Right atrium auricular region (tissue), 2 donors: ENCODE measurements around the gene ARHGEF39. TPM values are rescaled to one million over a fixed set of nuclear protein-coding genes. Genes with fewer than 3 reads are reported as not detected.
A peak's percentile ranks its signal among the peaks of the same experiment; 100 is the strongest.
"Not testable (repeated sequence)": the region's sequence is repeated elsewhere in the genome, so short reads cannot be mapped to it uniquely, and the experiment has no call there.

ENCODE experiments used
- DNase-seq: peaks from one replicate; pipeline ENCODE4 v3.0.0-alpha.2; 2019; ENCODE audit warnings: low spot score
- H3K27ac ChIP-seq, 2 donors: fragments of 200-600 bp; sonication (generic); 1 replicate in 1 of 2; 2 replicates in 1 of 2; pipeline ENCODE4 v1.5.1; 2016 to 2019
- H3K27me3 ChIP-seq, 2 donors: fragments of 200-600 bp; sonication (generic); one replicate each; pipeline versions ENCODE4 v1.5.1 to v1.6.0; 2017 to 2019
- H3K36me3 ChIP-seq: fragments of 200-600 bp; sonication (generic); one replicate; pipeline ENCODE4 v1.5.1; 2016
- H3K4me1 ChIP-seq, 2 donors: fragments of 200-600 bp; sonication (generic); one replicate each; pipeline versions ENCODE4 v1.5.1 to v1.6.0; 2017 to 2019
- H3K4me3 ChIP-seq, 2 donors: fragments of 200-600 bp; sonication (generic); 1 replicate in 1 of 2; 2 replicates in 1 of 2; pipeline ENCODE4 v1.5.1; 2017 to 2019; ENCODE audit warnings: mild to moderate bottlenecking in 1 of 2, moderate library complexity in 1 of 2
- H3K9me3 ChIP-seq, 2 donors: fragments of 200-600 bp; sonication (generic); one replicate each; pipeline ENCODE4 v1.5.1; 2019
- CTCF ChIP-seq, 2 donors: fragments of 200-600 bp; sonication (generic); IDR thresholded peaks; one replicate each; pipeline ENCODE4 v1.5.1; 2019; ENCODE audit warnings: antibody characterized with exemption in 2 of 2
- microRNA-seq, 2 donors: library from miRNA; unstranded; fragments of <30 nt; microRNA quantifications; one replicate each; pipeline ENCODE4, GENCODE V29; 2016 to 2017; ENCODE audit warnings: borderline number of aligned reads in 2 of 2, borderline replicate concordance in 1 of 2
- total RNA-seq, 2 donors: library from RNA; depleted of rRNA; stranded (reverse); fragments of >200 nt; gene quantifications; one replicate each; pipeline ENCODE4 v1.1.0, GENCODE V29; 2016

The ARHGEF39 gene
- total RNA-seq, 2 donors from 2014 or later: 0.44 TPM; not detected in 1

- Histone ChIP-seq H3K4me1 (peaks cover 0 to 13% of the 10 kb centered on the region in 2 donors), H3K9me3 (no peaks in the 10 kb centered on the region), H3K27me3 (no peaks in the 10 kb centered on the region), H3K36me3 (no peaks in the 10 kb centered on the region), H3K4me3 (no peak overlapping the region), H3K27ac (no peak overlapping the region)
- no peak for TF ChIP-seq CTCF (IDR thresholded peaks at IDR 0.05)
- DNase-seq: no peak
These were observed 48.9 kb downstream of the ARHGEF39 start for GRCh38 chr9:35615981-35616680.

- peaks cover 21% of the 10 kb centered on the region for H3K36me3 ChIP-seq
- H3K27ac ChIP-seq: no peak overlapping the region
- TF ChIP-seq CTCF (IDR thresholded peaks at IDR 0.05): no peak
- no peak for DNase-seq
- peaks cover 0 to 13% of the 10 kb centered on the region in 2 donors for H3K4me1 ChIP-seq
- H3K4me3 ChIP-seq: no peak overlapping the region
- no peaks in the 10 kb centered on the region for H3K9me3 ChIP-seq
- no peaks in the 10 kb centered on the region for H3K27me3 ChIP-seq
These were observed 52.2 kb downstream of the ARHGEF39 start for GRCh38 chr9:35612843-35613242.

- not testable (repeated sequence) for DNase-seq, H3K9me3 ChIP-seq, H3K27me3 ChIP-seq, H3K4me3 ChIP-seq, H3K27ac ChIP-seq, H3K4me1 ChIP-seq
- H3K36me3 ChIP-seq: peaks cover 27% of the 10 kb centered on the region
These were observed 52.9 kb downstream of the ARHGEF39 start for GRCh38 chr9:35612066-35612465.

- no peak for DNase-seq
- peaks cover 27% of the 10 kb centered on the region for H3K36me3 ChIP-seq
- no peak overlapping the region for H3K4me3 ChIP-seq
These were observed 53.7 kb downstream of the ARHGEF39 start for GRCh38 chr9:35611230-35611797.

GRCh38 chr9:35609820-35610163, 55.2 kb downstream of the ARHGEF39 start:
- no peaks in the 10 kb centered on the region for H3K27me3 ChIP-seq
- H3K9me3 ChIP-seq: no peaks in the 10 kb centered on the region
- no peak overlapping the region for H3K4me3 ChIP-seq
- H3K27ac ChIP-seq: no peak overlapping the region
- peaks cover 0 to 16% of the 10 kb centered on the region in 2 donors for H3K4me1 ChIP-seq
- no peak for TF ChIP-seq CTCF (IDR thresholded peaks at IDR 0.05)
- peaks cover 27% of the 10 kb centered on the region for H3K36me3 ChIP-seq
- no peak for DNase-seq

More at GRCh38 chr9:35611230-35611797, 53.7 kb downstream of the ARHGEF39 start:
- H3K27me3 ChIP-seq: no peaks in the 10 kb centered on the region
- H3K9me3 ChIP-seq: no peaks in the 10 kb centered on the region
- no peak overlapping the region for H3K27ac ChIP-seq
- peaks cover 0 to 9% of the 10 kb centered on the region in 2 donors for H3K4me1 ChIP-seq
- TF ChIP-seq CTCF (IDR thresholded peaks at IDR 0.05): peak; percentile 44 to 62

Small RNAs within 50 kb of the gene (microRNA-seq; reads per million reads assigned to microRNA genes)
- 0 to 0.71 reads per million in 2 donors for gene MIR6852

Other genes starting within 250 kb of the ARHGEF39 start
- gene RUSC2, start 175.1 kb downstream of the ARHGEF39 start, total RNA-seq: 10 to 100 TPM; 33.0 to 49.1 TPM
- 10 to 100 TPM; 16.5 to 28.0 TPM for gene TESK1, start 59.9 kb downstream of the ARHGEF39 start, total RNA-seq
- 1 to 10 TPM in 1 of 2 donors, under 1 TPM in 1; 0.79 to 1.3 TPM for gene CD72, start 46.8 kb downstream of the ARHGEF39 start, total RNA-seq
- under 1 TPM in 1 of 2 donors, not detected in 1; 0.55 TPM for gene SIT1, start 14.3 kb downstream of the ARHGEF39 start, total RNA-seq
- gene RMRP, start 7.2 kb downstream of the ARHGEF39 start, total RNA-seq: 100 to 1,000 TPM in 1 of 2 donors, not detected in 1; 431 TPM
- 10 to 100 TPM; 38.5 to 64.3 TPM for gene CCDC107, start 6.9 kb downstream of the ARHGEF39 start, total RNA-seq
- gene CA9, start 8.7 kb upstream of the ARHGEF39 start, total RNA-seq: 1 to 10 TPM; 5.5 to 5.9 TPM
- gene TPM2, start 24.7 kb upstream of the ARHGEF39 start, total RNA-seq: 100 to 1,000 TPM; 599 to 915 TPM
- 100 to 1,000 TPM; 273 to 370 TPM for gene TLN1, start 67.0 kb upstream of the ARHGEF39 start, total RNA-seq
- gene CREB3, start 67.5 kb upstream of the ARHGEF39 start, total RNA-seq: 10 to 100 TPM; 34.6 to 48.5 TPM
- gene GBA2, start 84.0 kb upstream of the ARHGEF39 start, total RNA-seq: 10 to 100 TPM; 64.1 to 76.3 TPM
- gene RGP1, start 84.1 kb upstream of the ARHGEF39 start, total RNA-seq: 10 to 100 TPM; 21.3 to 25.7 TPM
- not detected for gene MSMP, start 89.1 kb upstream of the ARHGEF39 start, total RNA-seq
- gene NPR2, start 126.4 kb upstream of the ARHGEF39 start, total RNA-seq: 10 to 100 TPM; 17.7 to 27.2 TPM
- 1 to 10 TPM; 1.6 to 4.1 TPM for gene SPAG8, start 147.1 kb upstream of the ARHGEF39 start, total RNA-seq
- gene HINT2, start 149.8 kb upstream of the ARHGEF39 start, total RNA-seq: 10 to 100 TPM; 31.3 to 35.0 TPM
- gene FAM221B, start 163.5 kb upstream of the ARHGEF39 start, total RNA-seq: not detected
- gene TMEM8B, start 164.0 kb upstream of the ARHGEF39 start, total RNA-seq: 10 to 100 TPM; 10.3 TPM
- gene OR13J1, start 205.2 kb upstream of the ARHGEF39 start, total RNA-seq: not detected
- gene HRCT1, start 241.0 kb upstream of the ARHGEF39 start, total RNA-seq: 10 to 100 TPM in 1 of 2 donors, 1 to 10 TPM in 1; 4.9 to 12.5 TPM
- gene SPAAR, start 244.3 kb upstream of the ARHGEF39 start, total RNA-seq: 1 to 10 TPM; 3.8 to 6.3 TPM